ENCODE data around the gene LLGL2. TPM values are rescaled to one million over a fixed set of nuclear protein-coding genes. Genes with fewer than 3 reads are reported as not detected.

The LLGL2 gene
- total RNA-seq, 4 donors from 2014 or later = 6.1 to 12.3 (median 9.1) TPM

DNA sequence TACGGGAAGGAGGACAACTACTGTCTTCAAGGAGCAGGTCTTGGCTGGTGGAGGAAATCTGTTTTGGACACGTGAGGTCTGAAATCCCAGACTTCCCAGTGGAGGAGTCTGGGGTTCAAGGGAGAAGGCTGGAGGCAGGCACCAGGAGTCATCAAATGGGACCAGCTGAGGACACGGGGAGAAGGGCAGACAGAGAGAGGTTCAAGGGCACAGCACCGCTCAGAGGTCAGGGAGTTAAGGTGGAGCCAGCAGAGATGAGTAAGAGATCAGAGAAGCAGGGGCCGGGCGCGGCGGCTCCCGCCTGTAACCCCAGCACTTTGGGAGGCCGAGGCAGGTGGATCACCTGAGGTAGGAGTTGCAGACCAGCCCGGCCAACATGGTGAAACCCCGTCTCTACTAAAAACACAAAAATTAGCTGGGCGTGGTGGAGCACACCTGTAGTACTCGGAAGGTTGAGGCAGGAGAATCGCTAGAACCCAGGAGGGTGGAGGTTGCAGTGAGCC, 97.3 kb downstream of the LLGL2 start:
- WGBS = 94% methylated on average over 15 of the region's 15 CpGs
- no peak for DNase-seq (ENCODE audit: extremely low spot score)
- no peaks in the 10 kb centered on the region for H3K9me3 ChIP-seq

DNA sequence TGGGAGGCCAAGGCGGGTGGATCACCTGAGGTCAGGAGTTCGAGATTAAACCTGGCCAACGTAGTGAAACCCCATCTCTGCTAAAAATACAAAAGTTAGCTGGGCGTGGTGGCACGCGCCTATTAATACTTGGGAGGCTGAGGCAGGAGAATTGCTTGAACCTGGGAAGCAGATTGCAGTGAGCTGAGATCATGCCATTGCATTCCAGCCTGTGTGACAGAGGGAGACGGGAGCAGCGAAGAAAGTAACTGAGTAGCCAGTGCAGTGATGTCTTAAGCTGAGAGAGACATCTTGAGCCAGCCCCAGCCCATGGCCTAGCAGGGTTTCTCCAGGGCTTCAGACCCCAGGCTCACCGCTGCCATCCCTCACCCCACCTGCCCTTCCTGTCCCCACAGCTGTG, 97.9 kb downstream of the LLGL2 start:
- Histone ChIP-seq H3K4me1 (no peaks in the 10 kb centered on the region), H3K4me3 (no peak overlapping the region), H3K27ac (replicated peaks in 1 of 4) (no peak overlapping the region), H3K36me3 (peaks cover 10 to 96% (median 85%) of the 10 kb centered on the region in 4 donors), H3K27me3 (no peaks in the 10 kb centered on the region), H3K9me3 (no peaks in the 10 kb centered on the region)
- TF ChIP-seq EP300 (IDR thresholded peaks at IDR 0.05) = no peak
- no peak for TF ChIP-seq CTCF (IDR thresholded peaks at IDR 0.05)
- TF ChIP-seq POLR2A (IDR thresholded peaks at IDR 0.05; ENCODE audit: low read depth) = no peak
- TF ChIP-seq POLR2AphosphoS5 (IDR thresholded peaks at IDR 0.05) = no peak
- DNase-seq (ENCODE audit: extremely low spot score) = no peak
- intact Hi-C loops (cut with DNase I) = no loop called here
- 80% methylated on average over 9 of the region's 9 CpGs for WGBS

More for the DNA sequence above, 97.3 kb downstream of the LLGL2 start:
- Histone ChIP-seq H3K4me3 (no peak overlapping the region), H3K4me1 (no peaks in the 10 kb centered on the region), H3K27ac (replicated peaks in 1 of 4) (no peak overlapping the region), H3K36me3 (peaks cover 10 to 97% (median 90%) of the 10 kb centered on the region in 4 donors), H3K27me3 (no peaks in the 10 kb centered on the region)
- intact Hi-C loops (cut with DNase I) = no loop called here
- no peak for TF ChIP-seq CTCF (IDR thresholded peaks at IDR 0.05)
- TF ChIP-seq EP300 (IDR thresholded peaks at IDR 0.05) = no peak
- no peak for TF ChIP-seq POLR2A (IDR thresholded peaks at IDR 0.05; ENCODE audit: low read depth)
- no peak for TF ChIP-seq POLR2AphosphoS5 (IDR thresholded peaks at IDR 0.05)

GRCh38 chr17:75624021-75624420, 98.5 kb downstream of the LLGL2 start:
- H3K27me3 ChIP-seq = no peaks in the 10 kb centered on the region
- no peak overlapping the region for H3K4me3 ChIP-seq
- intact Hi-C loops (cut with DNase I) = no loop called here
- no peak for TF ChIP-seq CTCF (IDR thresholded peaks at IDR 0.05)
- H3K27ac ChIP-seq (replicated peaks in 1 of 4) = no peak overlapping the region
- no peaks in the 10 kb centered on the region for H3K4me1 ChIP-seq
- peaks cover 10 to 94% (median 81%) of the 10 kb centered on the region in 4 donors for H3K36me3 ChIP-seq
- 92% methylated on average over 7 of the region's 12 CpGs for WGBS
- DNase-seq (ENCODE audit: extremely low spot score) = no peak
- no peaks in the 10 kb centered on the region for H3K9me3 ChIP-seq

Other genes with a start within 250 kb of the LLGL2 start
- 10 to 100 TPM in 3 of 4 donors, 1 to 10 TPM in 1; 9.6 to 17.5 (median 15.2) TPM for gene SLC25A19, start 236.3 kb upstream of the LLGL2 start, total RNA-seq
- gene GRB2, start 120.0 kb upstream of the LLGL2 start, total RNA-seq = 100 to 1,000 TPM in 3 of 4 donors, 10 to 100 TPM in 1; 84.3 to 140 (median 113) TPM
- 10 to 100 TPM; 35.3 to 71.4 (median 46.3) TPM for gene TMEM94, start 69.1 kb upstream of the LLGL2 start, total RNA-seq
- 10 to 100 TPM; 16.2 to 43.5 (median 35.5) TPM for gene CASKIN2, start 10.2 kb upstream of the LLGL2 start, total RNA-seq
- gene TSEN54, start 9.2 kb upstream of the LLGL2 start, total RNA-seq = 10 to 100 TPM; 14.5 to 32.1 (median 24.1) TPM
- gene MYO15B, start 62.1 kb downstream of the LLGL2 start, total RNA-seq = 10 to 100 TPM; 34.5 to 61.9 (median 43.4) TPM
- gene SMIM5, start 107.7 kb downstream of the LLGL2 start, total RNA-seq = 1 to 10 TPM; 4.3 to 6.6 (median 5.6) TPM
- gene RECQL5, start 141.5 kb downstream of the LLGL2 start, total RNA-seq = 10 to 100 TPM in 3 of 4 donors, 1 to 10 TPM in 1; 6.3 to 14.7 (median 11.9) TPM
- 10 to 100 TPM; 50.3 to 81.3 (median 77.6) TPM for gene SAP30BP, start 141.6 kb downstream of the LLGL2 start, total RNA-seq
- gene ITGB4, start 195.8 kb downstream of the LLGL2 start, total RNA-seq = 10 to 100 TPM; 36.5 to 57.4 (median 46.6) TPM
- gene GALK1, start 239.5 kb downstream of the LLGL2 start, total RNA-seq = 10 to 100 TPM; 16.9 to 34.1 (median 24.4) TPM